Spinal cord (tissue), 10 donors: ENCODE results near the gene FOXP1. TPM values are rescaled to one million over a fixed set of nuclear protein-coding genes. Genes with fewer than 3 reads are reported as not detected.

Source experiments
- DNase-seq, 6 donors: peaks; one replicate each; pipeline versions ENCODE4 v3.0.0 to v3.0.0-alpha.2; 2013 to 2015; ENCODE audit warnings: low spot score in 6 of 6, low read depth in 4 of 6
- H3K27ac ChIP-seq: one replicate; pipeline ENCODE4 v1.5.1; 2013; ENCODE audit warnings: low read depth, low read length, control low read depth
- H3K27me3 ChIP-seq: one replicate; pipeline ENCODE4 v1.6.1; 2013; ENCODE audit warnings: low read length; ENCODE audit not compliant: control insufficient read depth, insufficient read depth
- H3K36me3 ChIP-seq: one replicate; pipeline ENCODE4 v1.6.1; 2013; ENCODE audit warnings: low read length; ENCODE audit not compliant: control insufficient read depth, insufficient read depth
- H3K4me1 ChIP-seq: one replicate; pipeline ENCODE4 v1.6.1; 2013; ENCODE audit warnings: low read length; ENCODE audit not compliant: control insufficient read depth, insufficient read depth
- H3K4me3 ChIP-seq: one replicate; pipeline ENCODE4 v1.5.1; 2013; ENCODE audit warnings: low read depth, low read length, control low read depth
- H3K9me3 ChIP-seq: one replicate; pipeline ENCODE4 v1.6.1; 2013; ENCODE audit warnings: low read length; ENCODE audit not compliant: control insufficient read depth, insufficient read depth
- WGBS: methylation state at CpG from one replicate; pipeline ENCODE4 v1.1.5; 2013; ENCODE audit warnings: missing lambda C conversion rate; ENCODE audit not compliant: insufficient coverage; 5-methylcytosine and 5-hydroxymethylcytosine counted together
- polyA plus RNA-seq, 2 donors: library from polyadenylated mRNA; unstranded; fragments of 120-200 nt; gene quantifications; one replicate each; pipeline ENCODE4 v1.2.1, GENCODE V29; 2013; ENCODE audit not compliant: insufficient read length in 2 of 2
- total RNA-seq, 2 donors: library from RNA; depleted of rRNA in 1 of 2; stranded (reverse); fragments of 120-200 nt in 1 of 2; fragments of >200 nt in 1 of 2; gene quantifications; one replicate each; pipeline versions ENCODE4 v1.2.3 to v1.2.4, GENCODE V29; 2013 to 2014
- donor health status: healthy.

FOXP1 gene
- total and polyA plus RNA-seq, 4 donors: 27.4 to 118 (median 66.1) TPM

GRCh38 chr3:71559021-71559420, 24.5 kb downstream of the FOXP1 start:
- H3K9me3 ChIP-seq: no peaks in the 10 kb centered on the region
- H3K36me3 ChIP-seq: no peaks in the 10 kb centered on the region
- WGBS: 100% methylated on average over 2 of the region's 3 CpGs
- H3K4me1 ChIP-seq: no peaks in the 10 kb centered on the region
- no peak overlapping the region for H3K27ac ChIP-seq
- DNase-seq: no peak
- no peak overlapping the region for H3K4me3 ChIP-seq
- no peaks in the 10 kb centered on the region for H3K27me3 ChIP-seq

GRCh38 chr3:71554649-71555048, 28.9 kb downstream of the FOXP1 start:
- Histone ChIP-seq H3K9me3 (no peaks in the 10 kb centered on the region), H3K27ac (no peak overlapping the region), H3K27me3 (no peaks in the 10 kb centered on the region), H3K4me1 (no peaks in the 10 kb centered on the region), H3K36me3 (no peaks in the 10 kb centered on the region), H3K4me3 (no peak overlapping the region)
- DNase-seq: no peak
- WGBS: no CpG with 5 or more reads among the region's 1 CpG

- Histone ChIP-seq H3K4me3 (no peak overlapping the region), H3K36me3 (no peaks in the 10 kb centered on the region), H3K27me3 (no peaks in the 10 kb centered on the region), H3K27ac (no peak overlapping the region), H3K9me3 (no peaks in the 10 kb centered on the region), H3K4me1 (no peaks in the 10 kb centered on the region)
- WGBS: no CpG with 5 or more reads among the region's 3 CpGs
- DNase-seq: no peak
Measured at GRCh38 chr3:71551311-71551919, 32.1 kb downstream of the FOXP1 start.

- Histone ChIP-seq H3K4me3 (no peak overlapping the region), H3K27ac (no peak overlapping the region), H3K27me3 (no peaks in the 10 kb centered on the region), H3K9me3 (no peaks in the 10 kb centered on the region), H3K4me1 (no peaks in the 10 kb centered on the region), H3K36me3 (no peaks in the 10 kb centered on the region)
- no peak for DNase-seq
- 82% methylated on average over 4 of the region's 7 CpGs for WGBS
Measured at GRCh38 chr3:71549951-71550350, 33.6 kb downstream of the FOXP1 start.

GRCh38 chr3:71548705-71549384, 34.7 kb downstream of the FOXP1 start:
- DNase-seq: no peak
- no peaks in the 10 kb centered on the region for H3K4me1 ChIP-seq
- H3K4me3 ChIP-seq: no peak overlapping the region
- no peak overlapping the region for H3K27ac ChIP-seq
- 100% methylated on average over 1 of the region's 4 CpGs for WGBS
- no peaks in the 10 kb centered on the region for H3K9me3 ChIP-seq
- H3K36me3 ChIP-seq: no peaks in the 10 kb centered on the region
- no peaks in the 10 kb centered on the region for H3K27me3 ChIP-seq

- Histone ChIP-seq H3K36me3 (no peaks in the 10 kb centered on the region), H3K4me3 (no peak overlapping the region), H3K4me1 (peaks cover 10% of the 10 kb centered on the region), H3K27me3 (no peaks in the 10 kb centered on the region), H3K27ac (no peak overlapping the region), H3K9me3 (no peaks in the 10 kb centered on the region)
- 93% methylated on average over 4 of the region's 4 CpGs for WGBS
- no peak for DNase-seq
Measured at GRCh38 chr3:71547249-71548198, 36.0 kb downstream of the FOXP1 start.

GRCh38 chr3:71546821-71547220, 36.7 kb downstream of the FOXP1 start:
- H3K4me1 ChIP-seq: peaks cover 14% of the 10 kb centered on the region
- no peaks in the 10 kb centered on the region for H3K27me3 ChIP-seq
- no peak overlapping the region for H3K4me3 ChIP-seq
- no peaks in the 10 kb centered on the region for H3K9me3 ChIP-seq
- no CpG with 5 or more reads among the region's 2 CpGs for WGBS
- H3K36me3 ChIP-seq: no peaks in the 10 kb centered on the region
- H3K27ac ChIP-seq: no peak overlapping the region
- DNase-seq: no peak

GRCh38 chr3:71545330-71545729, 38.2 kb downstream of the FOXP1 start:
- Histone ChIP-seq H3K27me3 (peaks cover 6% of the 10 kb centered on the region), H3K4me3 (no peak overlapping the region), H3K4me1 (peaks cover 14% of the 10 kb centered on the region), H3K9me3 (no peaks in the 10 kb centered on the region), H3K36me3 (no peaks in the 10 kb centered on the region), H3K27ac (no peak overlapping the region)
- DNase-seq: no peak
- WGBS: no CpG with 5 or more reads among the region's 2 CpGs

- Histone ChIP-seq H3K4me3 (no peak overlapping the region), H3K27ac (no peak overlapping the region)
- 53% methylated on average over 2 of the region's 3 CpGs for WGBS
Measured at GRCh38 chr3:71543371-71544016, 40.0 kb downstream of the FOXP1 start.

More at GRCh38 chr3:71543371-71544016, 40.0 kb downstream of the FOXP1 start:
- Histone ChIP-seq H3K4me1 (peaks cover 14% of the 10 kb centered on the region), H3K9me3 (no peaks in the 10 kb centered on the region), H3K27me3 (peaks cover 10% of the 10 kb centered on the region), H3K36me3 (no peaks in the 10 kb centered on the region)
- no peak for DNase-seq
